WERI-Rb-1 (cell line): Measurements from ENCODE around the gene CUEDC1.

Experiments used
- DNase-seq: peaks from one replicate; pipeline ENCODE4 v3.0.0-alpha.2; 2020
- H3K27ac ChIP-seq: fragments of 250-450 bp; sonication (Bioruptor Pico); 2 replicates; pipeline ENCODE4 v1.5.1; 2020; ENCODE audit warnings: mild to moderate bottlenecking, moderate library complexity
- H3K27me3 ChIP-seq: fragments of 250-450 bp; sonication (Bioruptor Pico); 2 replicates; pipeline ENCODE4 v1.5.1; 2021; ENCODE audit warnings: mild to moderate bottlenecking, low read depth, moderate library complexity; ENCODE audit not compliant: insufficient read depth, severe bottlenecking
- H3K36me3 ChIP-seq: fragments of 250-450 bp; sonication (Bioruptor Pico); 2 replicates; pipeline ENCODE4 v1.5.1; 2020; ENCODE audit warnings: mild to moderate bottlenecking, moderate library complexity
- H3K4me3 ChIP-seq: 2 replicates; pipeline ENCODE4 v1.5.1; 2011; ENCODE audit warnings: low read depth, mild to moderate bottlenecking, control low read depth, low read length
- H3K9me3 ChIP-seq: fragments of 250-450 bp; sonication (Bioruptor Pico); 2 replicates; pipeline ENCODE4 v1.5.1; 2021; ENCODE audit warnings: mild to moderate bottlenecking, moderate library complexity; ENCODE audit not compliant: severe bottlenecking
- TF ChIP-seq, protein P1 (sequence below): IDR thresholded peaks from 2 replicates; pipeline ENCODE4 v1.5.1; 2011; ENCODE audit warnings: low read depth, mild to moderate bottlenecking, control low read depth, inconsistent platforms, low read length

The CUEDC1 gene

GRCh38 chr17:57842280-57842679, 112.9 kb downstream of the CUEDC1 start:
- H3K36me3 ChIP-seq = peaks cover 51% of the 10 kb centered on the region
- H3K27me3 ChIP-seq = no peaks in the 10 kb centered on the region
- H3K4me3 ChIP-seq = no peak overlapping the region
- DNase-seq = no peak
- no peak overlapping the region for H3K27ac ChIP-seq
- H3K9me3 ChIP-seq = no peaks in the 10 kb centered on the region
- TF ChIP-seq, protein P1, sequence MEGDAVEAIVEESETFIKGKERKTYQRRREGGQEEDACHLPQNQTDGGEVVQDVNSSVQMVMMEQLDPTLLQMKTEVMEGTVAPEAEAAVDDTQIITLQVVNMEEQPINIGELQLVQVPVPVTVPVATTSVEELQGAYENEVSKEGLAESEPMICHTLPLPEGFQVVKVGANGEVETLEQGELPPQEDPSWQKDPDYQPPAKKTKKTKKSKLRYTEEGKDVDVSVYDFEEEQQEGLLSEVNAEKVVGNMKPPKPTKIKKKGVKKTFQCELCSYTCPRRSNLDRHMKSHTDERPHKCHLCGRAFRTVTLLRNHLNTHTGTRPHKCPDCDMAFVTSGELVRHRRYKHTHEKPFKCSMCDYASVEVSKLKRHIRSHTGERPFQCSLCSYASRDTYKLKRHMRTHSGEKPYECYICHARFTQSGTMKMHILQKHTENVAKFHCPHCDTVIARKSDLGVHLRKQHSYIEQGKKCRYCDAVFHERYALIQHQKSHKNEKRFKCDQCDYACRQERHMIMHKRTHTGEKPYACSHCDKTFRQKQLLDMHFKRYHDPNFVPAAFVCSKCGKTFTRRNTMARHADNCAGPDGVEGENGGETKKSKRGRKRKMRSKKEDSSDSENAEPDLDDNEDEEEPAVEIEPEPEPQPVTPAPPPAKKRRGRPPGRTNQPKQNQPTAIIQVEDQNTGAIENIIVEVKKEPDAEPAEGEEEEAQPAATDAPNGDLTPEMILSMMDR = no peak

- TF ChIP-seq, protein P1 = no peak
- no peak for DNase-seq
- no peak overlapping the region for H3K27ac ChIP-seq
- H3K4me3 ChIP-seq = no peak overlapping the region
- no peaks in the 10 kb centered on the region for H3K9me3 ChIP-seq
- H3K36me3 ChIP-seq = peaks cover 38% of the 10 kb centered on the region
- H3K27me3 ChIP-seq = no peaks in the 10 kb centered on the region
Measured at GRCh38 chr17:57839571-57839923, 115.7 kb downstream of the CUEDC1 start.

DNA sequence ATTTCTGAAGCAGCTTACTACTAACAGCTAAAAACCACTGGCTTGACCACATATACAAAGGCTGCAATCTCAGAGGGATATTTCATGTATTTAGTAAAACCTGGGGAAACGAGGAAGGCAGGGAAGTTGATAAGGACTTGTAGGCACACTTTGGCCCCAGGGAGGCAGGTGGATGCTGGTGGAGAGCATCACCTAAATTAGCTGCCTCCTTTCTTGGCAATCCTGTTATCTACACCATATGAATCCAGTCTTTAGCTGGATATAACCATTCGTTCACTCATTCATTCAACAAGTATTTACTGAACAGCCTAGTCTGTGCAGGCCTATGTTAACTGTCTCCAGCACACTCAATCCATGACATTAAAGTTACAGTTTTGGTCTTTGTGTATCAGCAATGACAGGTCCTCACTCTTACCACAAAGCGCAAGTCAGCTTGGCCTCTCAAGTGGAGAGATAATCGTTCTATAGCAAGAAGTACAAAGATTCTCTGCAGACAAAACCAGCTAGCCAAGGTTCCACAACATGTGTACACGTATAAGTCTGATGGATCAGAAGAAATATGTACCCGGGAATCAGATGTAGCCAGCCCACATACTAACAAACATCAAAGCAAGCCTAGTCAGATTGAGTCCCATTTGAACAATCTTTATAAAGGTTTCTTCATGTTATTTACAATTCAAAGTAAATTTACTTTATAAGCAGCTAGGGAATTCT, 116.2 kb downstream of the CUEDC1 start:
- H3K36me3 ChIP-seq = peaks cover 36% of the 10 kb centered on the region

DNA sequence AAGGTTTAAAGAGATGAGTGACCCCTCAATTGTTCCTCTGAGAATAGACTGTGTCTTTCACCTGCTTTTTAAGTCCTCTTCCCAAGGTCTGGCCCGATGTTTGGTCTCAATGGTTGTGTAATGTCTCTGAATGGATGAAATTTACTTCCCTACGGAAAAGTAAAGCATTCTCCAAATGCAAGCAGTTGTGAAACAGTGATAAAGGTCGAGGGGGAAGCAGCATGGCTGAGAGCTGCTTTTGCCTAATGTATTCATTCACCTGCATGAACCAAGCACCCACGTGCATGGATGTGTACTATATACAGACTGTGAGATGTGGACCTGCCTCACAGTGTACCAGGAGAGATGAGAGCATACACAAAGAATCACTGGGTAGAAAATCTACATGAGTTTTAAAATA, 116.8 kb downstream of the CUEDC1 start:
- Histone ChIP-seq H3K27me3 (no peaks in the 10 kb centered on the region), H3K36me3 (peaks cover 36% of the 10 kb centered on the region), H3K4me3 (no peak overlapping the region), H3K9me3 (no peaks in the 10 kb centered on the region), H3K27ac (no peak overlapping the region)
- TF ChIP-seq, protein P1 = no peak
- no peak for DNase-seq

More for the DNA sequence above, 116.2 kb downstream of the CUEDC1 start:
- H3K27me3 ChIP-seq = no peaks in the 10 kb centered on the region
- no peak for DNase-seq
- no peak overlapping the region for H3K4me3 ChIP-seq
- no peak overlapping the region for H3K27ac ChIP-seq
- no peaks in the 10 kb centered on the region for H3K9me3 ChIP-seq
- TF ChIP-seq, protein P1 = no peak

- DNase-seq = no peak
- Histone ChIP-seq H3K36me3 (peaks cover 22% of the 10 kb centered on the region), H3K27me3 (no peaks in the 10 kb centered on the region), H3K4me3 (no peak overlapping the region), H3K9me3 (no peaks in the 10 kb centered on the region), H3K27ac (no peak overlapping the region)
- TF ChIP-seq, protein P1 = no peak
Measured at GRCh38 chr17:57835333-57835900, 119.8 kb downstream of the CUEDC1 start.
